HK-2 (cell line): ENCODE results near the gene KIF26B.
"Not testable (repeated sequence)": the region's sequence is repeated elsewhere in the genome, so short reads cannot be mapped to it uniquely, and the experiment has no call there.

Source experiments
- DNase-seq: peaks from one replicate; pipeline ENCODE4 v3.0.0-alpha.2; 2018; ENCODE audit not compliant: unreplicated experiment

Gene KIF26B

DNA sequence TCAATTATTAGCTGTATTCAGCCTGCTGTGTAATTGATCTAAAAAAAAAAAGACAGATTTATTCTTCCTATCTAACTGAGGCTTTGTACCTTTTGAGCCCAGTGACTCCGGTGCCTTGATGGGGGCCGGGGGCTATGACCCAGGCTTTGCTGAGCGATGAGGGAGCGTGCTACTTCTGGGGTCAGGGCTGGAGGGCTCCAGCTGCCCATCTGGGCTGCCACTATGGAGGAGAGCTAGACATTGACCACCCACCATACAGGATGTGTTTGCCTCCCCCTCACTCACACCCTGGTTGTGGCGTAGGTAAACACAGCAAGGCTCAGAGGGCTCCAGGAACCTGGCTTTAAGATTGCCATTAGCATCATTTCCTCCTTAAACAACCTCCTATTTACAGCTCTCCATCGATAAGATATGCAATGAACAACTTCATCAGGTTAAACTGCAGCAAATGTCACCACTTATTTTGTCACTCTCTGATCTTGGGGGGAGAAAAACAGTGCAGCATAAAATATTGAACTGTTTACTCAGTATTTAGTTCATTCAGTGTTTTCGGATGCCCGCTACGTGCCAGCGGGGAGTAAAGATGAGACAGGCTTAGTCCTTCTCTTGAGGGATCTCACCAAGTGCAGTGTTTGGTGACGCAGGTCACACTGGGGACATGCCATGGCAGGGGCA is 231.6 kb downstream of the KIF26B start:
- DNase-seq = no peak

DNA sequence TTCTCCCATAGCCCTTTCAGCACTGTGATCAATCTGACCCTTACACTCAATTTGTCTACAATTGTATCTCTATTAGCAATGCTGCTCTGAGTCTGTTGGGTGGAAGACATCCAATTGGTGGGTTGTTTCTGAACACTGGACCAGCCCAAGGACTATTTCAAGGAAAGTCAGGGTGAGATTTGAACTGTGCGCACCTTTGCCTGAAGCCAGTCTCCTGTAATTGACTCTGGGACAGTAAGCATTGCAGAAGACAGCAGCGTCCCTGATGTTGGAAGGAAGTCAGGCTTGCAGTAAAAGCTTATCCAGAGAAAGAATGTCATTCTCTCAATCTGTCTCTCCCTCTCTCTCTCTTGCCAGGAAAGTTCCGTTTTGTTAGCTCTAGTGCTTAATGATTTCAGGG is 233.9 kb downstream of the KIF26B start:
- no peak for DNase-seq

GRCh38 chr1:245389873-245390272 is 235.1 kb downstream of the KIF26B start:
- no peak for DNase-seq

GRCh38 chr1:245390975-245391374 is 236.2 kb downstream of the KIF26B start:
- no peak for DNase-seq

DNA sequence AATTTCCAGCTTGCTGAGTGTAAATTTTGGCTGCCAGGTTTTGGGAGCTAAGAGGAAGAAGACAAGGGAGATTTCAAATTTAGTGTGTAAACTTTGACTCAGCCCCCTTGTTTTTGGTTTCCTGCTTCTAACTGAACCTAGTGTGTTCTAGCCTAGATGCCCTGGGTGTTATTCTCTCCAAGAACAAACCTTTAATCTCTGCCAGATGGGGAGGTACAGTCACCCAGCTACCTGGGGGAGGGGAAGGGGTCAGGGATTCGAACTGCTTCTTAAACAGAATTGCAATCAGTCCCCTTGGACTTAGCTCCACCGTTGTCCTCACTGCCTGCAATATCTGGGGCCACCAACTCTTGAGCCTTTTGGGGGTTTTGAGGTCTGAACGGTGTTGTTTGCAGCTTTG is 238.9 kb downstream of the KIF26B start:
- DNase-seq = no peak

DNA sequence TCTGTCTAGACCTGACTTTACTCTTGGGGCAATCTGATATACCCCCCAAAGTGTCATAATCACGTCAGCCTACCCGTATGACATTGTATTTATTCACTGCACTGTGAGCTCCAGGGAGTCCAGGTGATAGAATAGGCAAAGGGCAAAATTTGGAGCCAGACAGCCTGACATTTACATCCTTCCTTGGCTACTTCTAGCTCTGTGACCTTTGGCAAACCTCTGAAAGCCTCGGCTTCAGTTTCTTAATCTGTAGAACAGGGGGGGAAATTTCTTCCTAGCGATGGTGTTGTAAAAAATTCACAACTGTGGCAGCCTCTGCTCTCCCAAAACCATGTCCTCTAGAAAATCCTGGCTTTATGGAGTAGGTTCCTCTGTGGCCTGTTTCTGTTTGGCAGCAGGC is 240.9 kb downstream of the KIF26B start:
- DNase-seq = no peak

DNA sequence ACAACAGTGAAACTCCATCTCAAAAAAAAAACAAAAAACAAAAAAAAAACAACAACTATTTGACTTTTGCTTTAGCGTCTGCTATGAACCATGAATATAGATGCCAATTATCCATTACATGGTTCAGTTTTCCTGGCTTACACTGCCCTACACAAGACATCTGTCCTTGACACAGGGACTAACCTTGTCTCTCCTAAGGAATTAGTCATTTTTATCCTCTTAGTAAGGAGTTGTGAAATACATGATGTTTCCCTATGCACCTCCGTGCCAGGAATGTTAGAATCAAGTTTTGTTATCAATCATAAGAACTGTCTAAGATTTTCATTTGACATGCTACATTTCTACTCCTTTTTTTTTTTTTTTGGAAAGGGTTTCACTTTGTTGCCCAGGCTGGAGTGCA is 241.8 kb downstream of the KIF26B start:
- DNase-seq = no peak

GRCh38 chr1:245397771-245398170 is 243.0 kb downstream of the KIF26B start:
- DNase-seq = no peak

DNA sequence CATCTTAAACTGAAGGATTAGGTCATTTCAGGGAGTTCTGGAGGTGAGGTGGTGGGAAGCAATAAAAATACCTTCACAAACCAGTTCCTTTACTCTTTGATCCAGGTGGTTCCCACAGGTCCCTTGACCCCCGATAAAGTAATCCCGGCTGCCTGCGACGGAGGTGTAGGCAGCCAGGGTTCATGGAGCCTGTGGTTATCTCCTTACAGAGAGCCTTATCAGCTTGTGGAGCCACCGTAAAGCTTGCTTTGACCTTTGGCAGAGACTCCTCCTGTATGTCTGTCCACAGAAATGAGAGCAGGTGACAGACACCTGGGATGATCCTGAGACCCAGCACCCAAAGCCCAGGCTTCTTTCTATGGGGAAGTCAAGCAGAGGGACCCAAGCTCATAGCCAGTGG is 243.4 kb downstream of the KIF26B start:
- no peak for DNase-seq

GRCh38 chr1:245401881-245402587 is 247.2 kb downstream of the KIF26B start:
- DNase-seq = no peak

- not testable (repeated sequence) for DNase-seq
These were observed 248.2 kb downstream of the KIF26B start for GRCh38 chr1:245402998-245403397.

- no peak for DNase-seq
These were observed 249.7 kb downstream of the KIF26B start for GRCh38 chr1:245404527-245404926.

GRCh38 chr1:245404952-245405351 is 250.2 kb downstream of the KIF26B start:
- no peak for DNase-seq

- DNase-seq = no peak
These were observed 251.6 kb downstream of the KIF26B start for GRCh38 chr1:245406426-245406825.

GRCh38 chr1:245407983-245408382 is 253.2 kb downstream of the KIF26B start:
- DNase-seq = no peak

- peak; percentile 12 for DNase-seq
These were observed 254.8 kb downstream of the KIF26B start for GRCh38 chr1:245409341-245410195.

DNA sequence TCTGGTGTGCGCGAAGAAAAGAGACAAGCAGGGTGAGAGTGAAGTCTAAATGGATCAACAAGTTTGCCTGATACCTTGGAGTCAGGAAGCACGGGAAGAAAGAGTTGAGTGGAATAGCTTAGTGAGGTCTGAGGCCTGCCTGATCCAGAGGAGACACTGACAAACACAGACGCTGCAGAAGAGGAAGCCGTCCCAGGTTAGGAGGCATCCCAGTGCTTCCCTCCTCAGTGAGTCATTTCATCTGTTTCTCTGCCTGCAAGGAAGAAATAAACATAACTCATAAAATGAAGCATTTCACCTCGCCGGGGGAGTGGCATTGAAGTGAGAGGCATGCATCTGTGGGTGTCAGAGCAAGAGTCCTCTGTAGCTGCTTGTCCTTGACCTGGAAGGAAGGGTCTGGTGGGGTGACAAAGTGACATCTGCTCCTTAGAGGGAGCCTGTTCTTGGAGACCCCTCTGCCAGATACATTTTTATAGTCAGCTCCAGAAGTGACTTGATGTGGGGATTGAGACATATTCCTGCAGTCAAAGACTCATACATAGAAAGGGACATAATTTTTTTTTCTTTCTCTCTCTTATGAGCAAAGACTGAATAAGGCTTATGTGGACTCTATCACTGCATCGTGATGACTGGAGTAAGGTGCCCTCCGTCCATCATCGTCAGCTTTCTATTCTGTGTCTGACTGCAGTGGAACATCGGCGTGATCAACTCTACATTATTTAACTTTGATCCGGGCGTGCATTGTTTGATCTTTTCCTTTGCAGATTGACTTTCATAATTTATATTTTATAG is 256.7 kb downstream of the KIF26B start:
- DNase-seq = no peak

- no peak for DNase-seq
These were observed 257.5 kb downstream of the KIF26B start for GRCh38 chr1:245412306-245412705.

- no peak for DNase-seq
These were observed 262.0 kb downstream of the KIF26B start for GRCh38 chr1:245416781-245417180.

DNA sequence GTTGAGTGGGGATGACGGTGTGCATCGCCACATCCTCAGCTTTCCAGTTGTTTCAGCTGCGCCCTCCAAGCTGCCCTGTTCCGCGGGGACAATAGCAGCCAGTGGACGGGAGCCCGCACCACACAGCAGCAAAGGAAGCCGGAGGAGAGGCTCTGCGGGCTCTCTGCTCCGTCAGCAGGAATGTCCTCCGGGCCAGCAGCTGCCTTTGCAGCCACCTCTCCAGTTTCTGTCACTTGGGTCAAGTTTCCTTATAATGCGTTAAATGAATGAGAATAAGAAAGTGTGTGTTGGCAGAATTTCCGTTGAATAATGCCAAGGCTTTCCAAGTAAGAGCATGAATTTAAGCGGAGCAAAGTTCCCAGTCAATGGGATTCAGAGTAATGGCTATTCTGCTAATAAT is 263.3 kb downstream of the KIF26B start:
- DNase-seq = no peak

DNA sequence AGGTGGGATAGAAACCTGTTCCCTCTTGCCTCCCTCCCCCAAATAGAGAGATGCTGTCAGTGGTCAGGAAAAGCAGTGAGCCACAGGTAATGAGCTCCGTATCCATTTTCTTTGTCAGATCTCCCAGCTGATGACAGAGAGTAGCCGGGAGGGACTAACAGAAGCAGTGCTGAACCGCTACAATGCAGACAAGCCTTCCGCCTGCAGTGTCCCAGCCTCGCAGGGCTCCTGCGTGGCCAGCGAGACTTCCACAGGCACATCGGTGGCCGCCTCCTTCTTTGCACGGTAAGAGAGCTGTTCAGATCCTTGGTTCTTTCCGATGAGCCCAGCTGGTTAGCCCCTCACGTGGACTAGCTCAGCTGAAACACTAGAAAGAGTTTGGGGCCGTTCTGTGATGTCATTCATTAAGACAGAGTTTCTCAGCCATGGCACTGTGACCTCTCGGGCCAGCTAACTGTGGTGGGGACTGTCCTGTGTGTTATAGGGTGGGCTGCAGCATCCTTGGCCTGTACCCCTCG is 264.7 kb downstream of the KIF26B start:
- DNase-seq = no peak

DNA sequence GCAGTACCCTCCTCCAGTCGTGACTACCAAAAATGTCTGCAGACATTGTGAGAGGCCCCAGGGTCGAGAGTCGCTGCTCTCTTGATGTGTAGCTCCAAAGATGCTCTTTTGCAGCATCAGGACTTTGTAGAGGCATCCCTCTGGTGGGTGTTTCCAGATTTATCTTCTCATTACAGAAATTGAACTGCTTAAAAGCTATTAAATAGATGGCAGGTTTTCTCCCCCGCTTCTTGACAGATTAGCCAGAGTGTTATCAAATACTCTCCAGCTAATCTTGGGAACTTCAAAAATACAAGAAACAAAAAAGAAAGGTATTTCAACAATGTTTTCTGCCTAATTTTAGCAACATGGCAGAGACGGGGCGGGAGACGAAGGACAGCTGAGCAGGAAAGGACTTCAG is 265.2 kb downstream of the KIF26B start:
- DNase-seq = no peak
